ENCODE data around the gene KRR1. TPM values are rescaled to one million over a fixed set of nuclear protein-coding genes. Genes with fewer than 3 reads are reported as not detected.

KRR1 gene
- total RNA-seq, 1 experiment from 2014 or later: 76.8 TPM

- intact Hi-C loops (cut with micrococcal nuclease): no loop called here
- Mint-ChIP-seq H3K4me3 (ENCODE audit: unreplicated experiment) (no peak overlapping the region), H3K4me1 (ENCODE audit: insufficient read depth, unreplicated experiment) (peaks cover 41% of the 10 kb centered on the region), H3K27ac (ENCODE audit: low read depth, unreplicated experiment) (peak overlapping the region; percentile 94), H3K27me3 (ENCODE audit: insufficient read depth, unreplicated experiment) (no peaks in the 10 kb centered on the region), H3K9me3 (ENCODE audit: unreplicated experiment) (no peaks in the 10 kb centered on the region), H3K36me3 (ENCODE audit: insufficient read depth, unreplicated experiment) (peaks cover 9% of the 10 kb centered on the region)
- BruUV-seq (replicated peaks): no TSS peak
- no peak for DNase-seq (ENCODE audit: unreplicated experiment)
- ChIA-PET POLR2A (interaction anchor here (0.6 to 8.0 kb wide), 5 partner anchors 14 to 93 kb away, joined by 3 to 69 read pairs (median 3); partner anchors contain the start of genes GLIPR1L2 and KRR1), CTCF (interaction anchor here (0.7 to 4.3 kb wide), 9 partner anchors 12 to 775 kb away, joined by 3 to 21 read pairs (median 4); partner anchors contain the start of genes CAPS2 and GLIPR1L1)
- TF ChIP-seq, protein P1, sequence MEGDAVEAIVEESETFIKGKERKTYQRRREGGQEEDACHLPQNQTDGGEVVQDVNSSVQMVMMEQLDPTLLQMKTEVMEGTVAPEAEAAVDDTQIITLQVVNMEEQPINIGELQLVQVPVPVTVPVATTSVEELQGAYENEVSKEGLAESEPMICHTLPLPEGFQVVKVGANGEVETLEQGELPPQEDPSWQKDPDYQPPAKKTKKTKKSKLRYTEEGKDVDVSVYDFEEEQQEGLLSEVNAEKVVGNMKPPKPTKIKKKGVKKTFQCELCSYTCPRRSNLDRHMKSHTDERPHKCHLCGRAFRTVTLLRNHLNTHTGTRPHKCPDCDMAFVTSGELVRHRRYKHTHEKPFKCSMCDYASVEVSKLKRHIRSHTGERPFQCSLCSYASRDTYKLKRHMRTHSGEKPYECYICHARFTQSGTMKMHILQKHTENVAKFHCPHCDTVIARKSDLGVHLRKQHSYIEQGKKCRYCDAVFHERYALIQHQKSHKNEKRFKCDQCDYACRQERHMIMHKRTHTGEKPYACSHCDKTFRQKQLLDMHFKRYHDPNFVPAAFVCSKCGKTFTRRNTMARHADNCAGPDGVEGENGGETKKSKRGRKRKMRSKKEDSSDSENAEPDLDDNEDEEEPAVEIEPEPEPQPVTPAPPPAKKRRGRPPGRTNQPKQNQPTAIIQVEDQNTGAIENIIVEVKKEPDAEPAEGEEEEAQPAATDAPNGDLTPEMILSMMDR (IDR thresholded peaks at IDR 0.05; ENCODE audit: unreplicated experiment): no peak
Measured at GRCh38 chr12:75483431-75483830, 28.0 kb downstream of the KRR1 start.

DNA sequence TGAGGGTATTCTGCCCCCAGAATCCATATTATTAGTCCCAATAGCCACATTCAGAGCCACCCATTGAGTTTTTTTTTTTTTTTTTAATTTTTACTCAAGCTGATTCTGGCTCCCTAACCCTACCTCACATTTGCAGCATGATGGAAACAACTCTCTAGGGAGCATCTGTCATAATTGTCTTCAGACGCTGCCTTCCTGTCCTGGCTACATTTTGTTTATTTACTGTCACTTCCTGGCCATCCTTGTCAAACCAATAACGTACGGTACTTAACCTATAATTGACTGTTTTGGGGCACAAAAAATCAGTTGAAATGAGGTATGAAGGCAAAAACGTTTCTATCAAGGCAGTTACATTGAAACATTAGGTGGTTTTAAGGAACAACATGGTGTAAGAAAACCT lies 28.8 kb downstream of the KRR1 start:
- POLR2A ChIA-PET: interaction anchor here (0.6 to 8.0 kb wide), 3 partner anchors 18 to 92 kb away, joined by 3 to 69 read pairs (median 29); partner anchors contain the start of genes GLIPR1L2 and KRR1
- CTCF ChIA-PET: interaction anchor here (1.3 to 4.3 kb wide), 3 partner anchors 11 to 149 kb away, joined by 4 to 21 read pairs (median 16); partner anchors contain the start of gene GLIPR1L1
- H3K27me3 Mint-ChIP-seq (ENCODE audit: insufficient read depth, unreplicated experiment): no peaks in the 10 kb centered on the region
- no peaks in the 10 kb centered on the region for H3K9me3 Mint-ChIP-seq (ENCODE audit: unreplicated experiment)
- H3K27ac Mint-ChIP-seq (ENCODE audit: low read depth, unreplicated experiment): peak overlapping the region; percentile 94
- H3K4me1 Mint-ChIP-seq (ENCODE audit: insufficient read depth, unreplicated experiment): peaks cover 41% of the 10 kb centered on the region
- no TSS peak for BruUV-seq (replicated peaks)
- TF ChIP-seq, protein P1 (IDR thresholded peaks at IDR 0.05; ENCODE audit: unreplicated experiment): no peak
- intact Hi-C loops (cut with micrococcal nuclease): no loop called here
- DNase-seq (ENCODE audit: unreplicated experiment): no peak
- peaks cover 3% of the 10 kb centered on the region for H3K36me3 Mint-ChIP-seq (ENCODE audit: insufficient read depth, unreplicated experiment)
- H3K4me3 Mint-ChIP-seq (ENCODE audit: unreplicated experiment): no peak overlapping the region

DNA sequence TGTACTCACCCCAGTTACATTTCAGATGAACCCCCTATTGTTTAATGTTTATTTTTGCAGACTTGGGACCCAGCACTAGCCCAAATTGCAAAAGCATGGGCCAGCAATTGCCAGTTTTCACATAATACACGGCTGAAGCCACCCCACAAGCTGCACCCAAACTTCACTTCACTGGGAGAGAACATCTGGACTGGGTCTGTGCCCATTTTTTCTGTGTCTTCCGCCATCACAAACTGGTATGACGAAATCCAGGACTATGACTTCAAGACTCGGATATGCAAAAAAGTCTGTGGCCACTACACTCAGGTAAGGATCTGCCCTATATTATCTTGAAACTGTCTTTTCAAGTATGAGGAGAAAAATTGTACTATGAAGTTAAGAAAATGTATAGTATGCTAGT lies 29.6 kb downstream of the KRR1 start:
- no peaks in the 10 kb centered on the region for H3K36me3 Mint-ChIP-seq (ENCODE audit: insufficient read depth, unreplicated experiment)
- CTCF ChIA-PET: interaction anchor here (0.6 to 4.3 kb wide), 4 partner anchors 90 to 244 kb away, joined by 3 to 21 read pairs (median 10); partner anchors contain the start of genes GLIPR1L1 and GLIPR1L2
- H3K4me1 Mint-ChIP-seq (ENCODE audit: insufficient read depth, unreplicated experiment): peaks cover 41% of the 10 kb centered on the region
- TF ChIP-seq, protein P1 (IDR thresholded peaks at IDR 0.05; ENCODE audit: unreplicated experiment): no peak
- H3K4me3 Mint-ChIP-seq (ENCODE audit: unreplicated experiment): peak overlapping the region; percentile 66
- no peaks in the 10 kb centered on the region for H3K9me3 Mint-ChIP-seq (ENCODE audit: unreplicated experiment)
- intact Hi-C loops (cut with micrococcal nuclease): no loop called here
- no peaks in the 10 kb centered on the region for H3K27me3 Mint-ChIP-seq (ENCODE audit: insufficient read depth, unreplicated experiment)
- POLR2A ChIA-PET: interaction anchor here (4.8 to 8.0 kb wide), 2 partner anchors 30 to 91 kb away, joined by 29 to 69 read pairs; partner anchors contain the start of genes GLIPR1L2 and KRR1
- peak; percentile 66 for DNase-seq (ENCODE audit: unreplicated experiment)
- peak overlapping the region; percentile 94 for H3K27ac Mint-ChIP-seq (ENCODE audit: low read depth, unreplicated experiment)
- BruUV-seq (replicated peaks): no TSS peak

DNA sequence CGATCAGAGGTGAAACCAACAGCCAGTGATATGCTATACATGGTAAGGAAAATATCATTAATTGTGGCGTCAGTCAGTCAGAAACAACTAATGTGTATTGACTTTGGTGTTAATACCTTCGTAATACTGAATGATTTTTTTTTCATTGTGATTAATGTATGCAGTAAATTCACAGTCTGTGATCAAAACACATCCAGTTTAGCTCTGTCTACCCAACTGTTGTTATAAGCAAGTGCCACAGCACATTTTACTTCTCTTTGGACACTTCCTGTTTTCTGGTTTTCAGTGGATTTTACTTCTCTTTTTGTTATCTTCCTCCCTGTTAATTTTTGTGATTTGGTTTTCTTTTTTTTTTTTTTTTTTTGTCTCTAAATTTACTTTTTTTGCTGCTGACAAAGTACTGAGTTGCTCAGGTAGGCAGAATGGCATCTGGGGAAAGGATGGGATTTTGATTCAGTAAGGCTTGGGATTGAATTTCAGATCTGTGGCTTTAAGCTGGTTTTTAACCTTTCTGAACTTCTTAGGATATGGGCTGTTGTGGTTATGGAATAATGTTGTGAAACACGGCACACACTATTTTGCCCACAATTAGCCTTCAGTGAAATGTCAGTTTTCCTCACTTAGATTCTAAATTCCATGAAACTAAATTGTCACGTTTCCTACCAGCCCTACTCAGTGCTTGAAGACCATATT lies 30.2 kb downstream of the KRR1 start:
- Mint-ChIP-seq H3K36me3 (ENCODE audit: insufficient read depth, unreplicated experiment) (no peaks in the 10 kb centered on the region), H3K4me3 (ENCODE audit: unreplicated experiment) (peak overlapping the region; percentile 66), H3K9me3 (ENCODE audit: unreplicated experiment) (no peaks in the 10 kb centered on the region), H3K27me3 (ENCODE audit: insufficient read depth, unreplicated experiment) (no peaks in the 10 kb centered on the region), H3K27ac (ENCODE audit: low read depth, unreplicated experiment) (peak overlapping the region; percentile 94), H3K4me1 (ENCODE audit: insufficient read depth, unreplicated experiment) (peaks cover 41% of the 10 kb centered on the region)
- CTCF ChIA-PET: interaction anchor here (0.5 to 3.6 kb wide), 4 partner anchors 18 to 585 kb away, joined by 3 to 17 read pairs (median 4); partner anchors contain the start of gene GLIPR1L2
- TSS peak; percentile 78 for BruUV-seq (replicated peaks)
- peak; percentile 46 for DNase-seq (ENCODE audit: unreplicated experiment)
- TF ChIP-seq, protein P1 (IDR thresholded peaks at IDR 0.05; ENCODE audit: unreplicated experiment): no peak
- POLR2A ChIA-PET: interaction anchor here (0.7 to 8.0 kb wide), 7 partner anchors 8 to 240 kb away, joined by 3 to 69 read pairs (median 3); partner anchors contain the start of genes GLIPR1L2 and KRR1
- intact Hi-C loops (cut with micrococcal nuclease): no loop called here
